ENCODE measurements around the gene PLA2G4F. TPM values are rescaled to one million over a fixed set of nuclear protein-coding genes. Genes with fewer than 3 reads are reported as not detected.

The PLA2G4F gene
- total RNA-seq, 1 experiment from 2014 or later = not detected

GRCh38 chr15:42143866-42144625, 12.4 kb downstream of the PLA2G4F start:
- Histone ChIP-seq H3K23me2 (ENCODE audit: insufficient read length, low read depth, low read length, poor library complexity, severe bottlenecking) (no peaks in the 10 kb centered on the region), H3K27me3 (ENCODE audit: insufficient read depth, low read length) (no peaks in the 10 kb centered on the region), H3K79me2 (ENCODE audit: insufficient read depth, low read length) (no peaks in the 10 kb centered on the region), H3K23ac (ENCODE audit: insufficient read length, low read depth, low read length) (no peak overlapping the region), H3K4me2 (ENCODE audit: insufficient read depth, insufficient read length, low read length) (no peak overlapping the region), H3K9ac (ENCODE audit: extremely low read depth, insufficient read length, low read length) (no peak overlapping the region), H3K9me3 (ENCODE audit: control insufficient read depth, low read depth, low read length) (no peaks in the 10 kb centered on the region), H2AK5ac (ENCODE audit: insufficient read length, low read length) (no peak overlapping the region), H2BK12ac (ENCODE audit: insufficient read length, low read depth, low read length) (no peak overlapping the region), H2BK5ac (ENCODE audit: insufficient read length, low read length) (no peak overlapping the region), H3K18ac (ENCODE audit: insufficient read length, low read depth, low read length) (no peak overlapping the region), H3K56ac (ENCODE audit: insufficient read length, low read depth, low read length) (no peak overlapping the region), H3K27ac (ENCODE audit: insufficient read length, low read depth, low read length) (no peak overlapping the region), H2AFZ (ENCODE audit: low read length) (no peak overlapping the region), H3K79me1 (ENCODE audit: insufficient read depth, low read depth, low read length, poor library complexity, severe bottlenecking) (no peaks in the 10 kb centered on the region), H4K91ac (ENCODE audit: insufficient read length, low read depth, low read length) (no peak overlapping the region), H4K5ac (ENCODE audit: insufficient read length, low read depth, low read length) (no peak overlapping the region), H4K8ac (replicated peaks; ENCODE audit: insufficient read length, low read depth, low read length) (no peak overlapping the region), H3T11ph (ENCODE audit: low read length) (no peak overlapping the region), H4K20me1 (ENCODE audit: control insufficient read depth, insufficient read depth, insufficient read length) (no peaks in the 10 kb centered on the region), H2BK20ac (ENCODE audit: low read depth, low read length, poor library complexity, severe bottlenecking) (no peak overlapping the region), H2BK120ac (ENCODE audit: low read depth, low read length, poor library complexity, severe bottlenecking) (no peak overlapping the region), H3K14ac (ENCODE audit: insufficient read depth, low read length) (peak overlapping the region; percentile 49; the same call in 1 of the 2 replicates), H2BK15ac (ENCODE audit: low read depth, low read length) (no peak overlapping the region), H3K4ac (ENCODE audit: low read depth, low read length) (no peak overlapping the region), H3K4me1 (ENCODE audit: insufficient read depth, low read length) (no peaks in the 10 kb centered on the region)
- DNase-seq = peak; percentile 23
- Mint-ChIP-seq H3K4me3 (no peak overlapping the region), H3K4me1 (peaks cover 3 to 5% of the 10 kb centered on the region in 2 experiments; a peak in 1 of 4 replicates), H3K27me3 (ENCODE audit: low read depth) (peaks cover 5% of the 10 kb centered on the region; the same call in 1 of the 2 replicates), H3K27ac (peak overlapping the region in 1 of 3 experiments; percentile 22; a peak in 1 of 7 replicates), H3K9me3 (peaks cover 9% of the 10 kb centered on the region in 2 experiments), H3K36me3 (ENCODE audit: insufficient read depth in 1 of 3, low read depth in 3 of 3) (peaks cover 0 to 2% (median 0%) of the 10 kb centered on the region in 3 experiments; a peak in 1 of 7 replicates)
- no peak for TF ChIP-seq CTCF (conservative IDR thresholded peaks at IDR 0.05)
- WGBS (ENCODE audit: extremely low coverage, insufficient read length, low lambda C conversion rate) = no CpG with 5 or more reads among the region's 18 CpGs
